HepG2 (cell line): ENCODE measurements around the gene CABLES2. TPM values are rescaled to one million over a fixed set of nuclear protein-coding genes. Genes with fewer than 3 reads are reported as not detected.
A peak's percentile ranks its signal among the peaks of the same experiment; 100 is the strongest.

Experiments
- ADNP ChIP-seq: sonication (generic); formaldehyde crosslinking; IDR thresholded peaks from 2 replicates; pipeline ENCODE4 v1.4.0; 2020; ENCODE audit warnings: missing genetic modification reagents
- AGO2 ChIP-seq: fragments of 200-400 bp; formaldehyde crosslinking; optimal IDR thresholded peaks from 2 replicates; pipeline ENCODE3; 2017; ENCODE audit warnings: mild to moderate bottlenecking, low read depth, low read length, moderate library complexity
- CBX2 ChIP-seq, 2 experiments: fragments of 200-600 bp in 1 of 2; sonication (generic); formaldehyde crosslinking in 1 of 2; IDR thresholded peaks; 2 replicates each; pipeline versions ENCODE4 v1.7.0 to v1.8.1; 2018 to 2022; ENCODE audit warnings: low read depth in 2 of 2, low read length in 1 of 2, mild to moderate bottlenecking in 1 of 2, missing genetic modification reagents in 1 of 2
- CERS6 ChIP-seq: sonication (generic); formaldehyde crosslinking; IDR thresholded peaks from 2 replicates; pipeline ENCODE4 v1.5.0; 2020; ENCODE audit warnings: missing genetic modification reagents
- CTCF ChIP-seq: sonication (generic); formaldehyde crosslinking; IDR thresholded peaks from 2 replicates; pipeline ENCODE4 v1.5.0; 2020; ENCODE audit warnings: mild to moderate bottlenecking, missing genetic modification reagents, moderate library complexity
- KDM4B ChIP-seq: sonication (generic); formaldehyde crosslinking; IDR thresholded peaks from 2 replicates; pipeline ENCODE4 v1.4.0; 2020; ENCODE audit warnings: missing genetic modification reagents
- MLLT10 ChIP-seq: sonication (generic); formaldehyde crosslinking; IDR thresholded peaks from 2 replicates; pipeline ENCODE4 v1.4.0; 2020; ENCODE audit warnings: missing genetic modification reagents
- RXRB ChIP-seq: IDR thresholded peaks from 2 replicates; pipeline ENCODE4 v1.6.1; 2016; ENCODE audit warnings: borderline replicate concordance, missing genetic modification reagents, missing compliant biosample characterization
- SMAD1 ChIP-seq: sonication (generic); formaldehyde crosslinking; IDR thresholded peaks from 2 replicates; pipeline ENCODE4 v1.4.0; 2020; ENCODE audit warnings: missing genetic modification reagents, low read depth, mild to moderate bottlenecking, borderline replicate concordance
- SNAPC4 ChIP-seq: sonication (generic); formaldehyde crosslinking; IDR thresholded peaks from 2 replicates; pipeline ENCODE4 v1.4.0; 2020; ENCODE audit warnings: mild to moderate bottlenecking, missing genetic modification reagents
- TBL1XR1 ChIP-seq: fragments of 150-350 bp; IDR thresholded peaks from 2 replicates; pipeline ENCODE4 v1.6.1; 2014; ENCODE audit warnings: borderline replicate concordance, low read length; ENCODE audit not compliant: partially characterized antibody
- TEAD2 ChIP-seq: sonication (generic); formaldehyde crosslinking; IDR thresholded peaks from 2 replicates; pipeline ENCODE4 v1.9.0; 2021; ENCODE audit warnings: missing genetic modification reagents
- YEATS4 ChIP-seq: sonication (generic); formaldehyde crosslinking; IDR thresholded peaks from 2 replicates; pipeline ENCODE4 v1.4.0; 2020; ENCODE audit warnings: missing genetic modification reagents, borderline replicate concordance
- ZBTB44 ChIP-seq: sonication (generic); formaldehyde crosslinking; IDR thresholded peaks from 2 replicates; pipeline ENCODE4 v1.4.0; 2020; ENCODE audit warnings: missing genetic modification reagents
- ZNF17 ChIP-seq: sonication (generic); formaldehyde crosslinking; IDR thresholded peaks from 2 replicates; pipeline ENCODE4 v1.5.0; 2020; ENCODE audit warnings: mild to moderate bottlenecking, missing genetic modification reagents
- ZNF256 ChIP-seq: sonication (generic); formaldehyde crosslinking; conservative IDR thresholded peaks from 2 replicates; pipeline ENCODE4 v1.4.0; 2020; ENCODE audit warnings: missing genetic modification reagents
- ZNF33B ChIP-seq: sonication (generic); formaldehyde crosslinking; IDR thresholded peaks from 2 replicates; pipeline ENCODE4 v1.5.1; 2020; ENCODE audit warnings: mild to moderate bottlenecking, missing genetic modification reagents
- ZNF788 ChIP-seq: sonication (generic); formaldehyde crosslinking; IDR thresholded peaks from 2 replicates; pipeline ENCODE4 v1.5.0; 2020; ENCODE audit warnings: mild to moderate bottlenecking, missing genetic modification reagents, borderline replicate concordance
- polyA plus RNA-seq, 8 experiments: library from polyadenylated mRNA; depleted of rRNA in 3 of 8; stranded (reverse) in 7 of 8; unstranded in 1 of 8; fragments of >200 nt; fragmentation: Illumina TruSeq in 4 of 8; extraction: Trizol in 4 of 8; gene quantifications; 2 replicates each; pipeline versions ENCODE4 v1.2.1 to v1.2.3, GENCODE V29; 2011 to 2016; ENCODE audit warnings: low read depth in 4 of 8, missing spikeins in 1 of 8, mixed read lengths in 1 of 8; ENCODE audit not compliant: insufficient read depth in 1 of 8
- total RNA-seq, 5 experiments: library from RNA; depleted of rRNA; stranded (reverse); fragments of >200 nt; fragmentation: Illumina TruSeq; extraction: Trizol; gene quantifications; 2 replicates each; pipeline ENCODE4 v1.2.3, GENCODE V29; 2016; ENCODE audit warnings: low read depth in 1 of 5

The CABLES2 gene
- total and polyA plus RNA-seq, 2 of the 13 experiments (the other 11 are each of a cell fraction or from before 2014, with no cell fraction given): 5.2 to 9.7 TPM

GRCh38 chr20:62376112-62377063 is 30.7 kb downstream of the CABLES2 start (continued):
- TF ChIP-seq ZNF788 (CRISPR knock-in tag): peak; percentile 95; the same call in 1 of the 2 replicates
- TF ChIP-seq RXRB (CRISPR knock-in tag): peak; percentile 90
- TF ChIP-seq ADNP (CRISPR knock-in tag): 0 out of 2 replicates have a peak, but pooled peaks have one; percentile 36
- no peak for TF ChIP-seq SMAD1 (CRISPR knock-in tag)
- TF ChIP-seq ZNF33B (CRISPR knock-in tag): 0 out of 2 replicates have a peak, but pooled peaks have one; percentile 43
- TF ChIP-seq KDM4B (CRISPR knock-in tag): peak; percentile 93; the same call in 1 of the 2 replicates
- peak; percentile 97 for TF ChIP-seq CTCF (CRISPR knock-in tag)
- TF ChIP-seq SNAPC4: peak; percentile 96
- peak; percentile 50; the same call in 1 of the 2 replicates for TF ChIP-seq CERS6 (CRISPR knock-in tag)
- TF ChIP-seq AGO2: peak; percentile 84
- peak; percentile 82; the same call in 1 of the 2 replicates for TF ChIP-seq ZNF256
- no peak for TF ChIP-seq ZBTB44 (CRISPR knock-in tag)
- TF ChIP-seq MLLT10 (CRISPR knock-in tag): peak; percentile 40; the same call in 1 of the 2 replicates
- TF ChIP-seq TBL1XR1: no peak
- TF ChIP-seq TEAD2 (CRISPR knock-in tag): peak; percentile 83; the same call in 1 of the 2 replicates
- TF ChIP-seq YEATS4: peak; percentile 83; the same call in 1 of the 2 replicates
- TF ChIP-seq ZNF17 (CRISPR knock-in tag): no peak
- TF ChIP-seq CBX2 (IDR thresholded peaks at IDR 0.05; ENCODE audit: low read depth, low read length): no peak
- TF ChIP-seq CBX2 (CRISPR knock-in tag; IDR thresholded peaks at IDR 0.05; ENCODE audit: low read depth): no peak; the same call in 1 of the 2 replicates
